GM19240 (cell line): Measurements from ENCODE around the gene MRPL55.
A peak's percentile ranks its signal among the peaks of the same experiment; 100 is the strongest.
"Not testable (repeated sequence)": the region's sequence is repeated elsewhere in the genome, so short reads cannot be mapped to it uniquely, and the experiment has no call there.

Experiments used
- DNase-seq: peaks from one replicate; pipeline ENCODE4 v3.0.0; 2011; ENCODE audit warnings: low spot score; ENCODE audit not compliant: insufficient read length

MRPL55 gene

DNA sequence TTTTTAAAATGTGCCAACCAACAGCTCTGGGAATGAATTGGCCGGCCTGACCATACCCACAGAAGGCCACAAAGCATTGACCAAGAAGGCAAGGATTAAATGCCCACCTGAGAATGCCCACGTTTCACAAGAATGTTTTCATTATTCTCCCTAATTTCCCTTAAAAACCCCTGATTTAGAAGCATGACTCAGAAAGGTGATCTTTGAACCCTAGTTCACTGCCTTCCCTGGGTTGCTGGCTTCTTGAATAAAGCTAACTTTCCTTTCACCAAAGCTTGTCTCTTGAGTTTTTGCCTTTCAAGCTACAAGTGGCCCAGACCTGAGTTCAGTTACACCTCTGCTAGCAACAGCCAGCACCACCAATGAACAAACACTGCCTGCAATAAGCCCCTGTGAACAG is 14.4 kb upstream of the MRPL55 start:
- no peak for DNase-seq

DNA sequence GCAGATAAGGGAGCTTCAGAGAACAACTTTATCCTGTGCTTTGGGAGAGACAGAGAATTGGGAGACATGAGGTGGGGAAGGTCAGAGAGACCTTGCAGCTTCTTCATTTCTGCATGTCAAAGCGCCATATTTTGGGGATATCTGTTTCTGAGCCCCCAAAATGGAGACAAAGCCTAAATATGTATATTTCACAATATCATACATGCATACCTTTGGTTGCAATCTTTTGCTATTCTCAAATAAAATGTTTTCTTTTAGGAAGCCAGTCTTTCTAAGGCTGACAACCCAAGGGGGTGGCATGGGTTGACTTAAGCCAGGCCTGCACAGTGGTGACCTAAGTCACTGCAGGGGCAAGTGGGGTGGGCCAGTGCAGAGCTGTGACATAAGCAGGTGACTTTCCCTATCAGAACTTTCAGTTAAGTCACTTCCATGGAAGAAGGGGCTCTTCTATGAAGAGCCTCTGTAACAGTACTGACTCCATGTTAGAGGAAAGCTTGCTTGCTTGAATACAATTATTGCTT is 13.9 kb upstream of the MRPL55 start:
- no peak for DNase-seq

DNA sequence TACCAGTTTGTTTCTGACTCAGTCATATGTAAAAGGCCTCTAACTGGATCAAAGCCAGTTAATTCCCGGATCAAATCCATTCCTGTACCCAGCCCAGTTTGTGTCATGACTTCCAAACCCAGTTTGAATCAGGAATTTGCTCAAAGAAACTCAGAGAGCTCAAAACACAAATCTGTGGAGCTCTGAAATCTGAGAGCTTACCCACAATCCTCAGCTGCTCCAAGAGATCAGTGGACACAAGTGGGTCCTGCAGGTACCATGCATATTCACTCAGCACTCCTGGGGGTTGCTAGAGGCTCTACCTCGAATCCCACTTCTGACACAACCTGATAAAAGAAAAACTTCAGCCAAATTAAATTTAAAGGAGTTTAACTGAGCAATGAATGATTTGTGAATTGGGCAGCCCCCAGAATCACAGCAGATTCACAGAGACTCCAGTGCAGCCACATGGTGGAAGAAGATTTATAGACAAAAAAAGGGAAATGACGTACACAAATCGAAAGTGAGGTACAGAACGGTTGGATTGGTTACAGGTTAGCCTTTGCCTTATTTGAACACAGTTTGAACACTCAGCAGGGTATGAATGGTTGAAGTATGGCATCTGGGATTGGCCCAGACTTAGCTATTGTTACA is 11.9 kb upstream of the MRPL55 start:
- no peak for DNase-seq

DNA sequence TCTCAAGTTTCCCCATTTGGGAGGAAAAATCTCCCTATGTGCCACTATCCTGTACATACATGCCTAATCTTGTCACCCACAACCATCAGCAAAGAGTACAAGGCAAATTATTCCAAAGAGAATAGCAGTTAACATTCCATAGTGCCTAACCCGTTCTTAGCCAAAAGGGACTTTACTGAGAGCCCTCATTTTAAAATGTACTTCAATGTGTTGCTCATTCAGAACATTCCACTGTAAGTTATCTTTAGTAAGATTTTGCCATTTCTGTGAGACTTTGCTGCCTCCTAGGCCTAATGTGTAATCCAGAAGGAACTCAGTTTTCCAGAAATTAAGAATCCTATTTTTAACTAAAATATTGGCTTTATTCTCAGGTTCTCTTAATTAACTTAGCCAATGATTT is 11.3 kb upstream of the MRPL55 start:
- DNase-seq, result no peak

DNA sequence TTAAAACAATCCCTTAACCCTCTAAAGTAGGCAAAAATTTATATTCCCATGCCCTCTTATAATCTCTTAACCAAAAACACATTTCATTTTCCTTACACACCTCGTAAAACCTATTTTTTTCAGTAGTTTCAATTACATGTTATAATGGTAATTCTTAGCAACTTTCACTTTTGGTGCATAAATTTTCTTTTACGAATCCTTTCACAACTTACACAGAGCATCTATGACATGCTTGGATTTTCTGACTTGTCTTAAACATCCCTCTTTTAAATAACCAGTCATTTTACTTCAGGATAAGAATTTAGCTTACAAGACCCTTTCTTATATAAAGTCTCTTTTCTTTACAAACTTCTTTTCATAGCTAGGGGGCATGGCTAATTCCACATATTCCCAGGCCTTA is 8.9 kb upstream of the MRPL55 start:
- DNase-seq, result no peak

DNA sequence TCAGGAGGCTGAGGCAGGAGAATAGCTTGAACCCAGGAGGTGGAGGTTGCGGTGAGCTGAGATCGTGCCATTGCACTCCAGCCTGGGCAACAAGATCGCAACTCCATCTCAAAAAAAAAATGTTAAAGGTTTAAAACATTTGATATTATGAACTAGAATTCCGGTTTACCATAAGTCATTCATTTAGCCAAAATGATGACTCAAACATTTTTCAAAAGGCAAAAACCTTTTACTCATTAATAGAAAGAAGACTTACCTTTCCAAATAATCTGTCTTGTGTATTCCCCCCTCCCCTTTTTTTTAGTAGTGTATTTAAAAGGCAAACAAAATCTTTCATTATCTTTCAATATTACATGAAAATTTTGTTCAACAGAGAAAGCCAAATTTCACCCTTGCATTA is 8.2 kb upstream of the MRPL55 start:
- no peak for DNase-seq

DNA sequence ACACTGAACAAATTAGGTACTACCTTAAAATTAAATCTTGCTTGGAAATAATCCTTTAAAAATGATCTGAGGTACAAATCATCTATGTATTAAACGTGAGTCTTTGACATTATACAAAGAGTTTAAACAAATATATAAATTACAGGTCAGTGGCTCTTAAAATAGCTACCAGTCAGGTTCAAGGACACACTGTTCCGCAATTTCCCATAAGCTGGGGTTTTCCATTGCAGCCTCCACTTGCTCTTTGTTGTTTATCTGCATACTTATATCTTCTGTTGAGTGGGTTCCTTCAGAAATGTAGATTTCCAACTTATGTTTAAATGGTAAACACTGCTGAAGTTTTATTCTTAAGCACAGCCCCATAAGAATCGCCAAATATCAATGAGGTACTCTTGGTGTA is 5.7 kb upstream of the MRPL55 start:
- DNase-seq, result no peak

DNA sequence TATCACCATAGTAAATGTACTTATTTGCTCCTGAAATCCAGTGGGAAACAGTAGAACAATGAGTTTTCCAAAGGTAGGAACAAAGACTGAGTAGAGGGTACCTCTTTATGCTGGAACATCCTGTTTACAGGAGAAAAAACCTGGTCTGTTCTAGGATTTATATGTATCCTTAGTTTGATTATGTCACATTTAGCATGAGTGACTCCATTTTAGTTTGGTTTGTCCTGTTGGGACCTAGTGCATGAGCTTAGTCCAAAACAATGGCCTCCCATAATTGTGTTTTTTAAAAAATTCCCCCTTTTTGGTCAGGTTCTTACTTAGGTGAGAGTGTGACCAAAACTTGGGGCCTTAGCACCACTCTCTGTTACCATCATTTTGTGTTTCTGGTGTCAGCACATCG is 3.5 kb upstream of the MRPL55 start:
- DNase-seq, result no peak

DNA sequence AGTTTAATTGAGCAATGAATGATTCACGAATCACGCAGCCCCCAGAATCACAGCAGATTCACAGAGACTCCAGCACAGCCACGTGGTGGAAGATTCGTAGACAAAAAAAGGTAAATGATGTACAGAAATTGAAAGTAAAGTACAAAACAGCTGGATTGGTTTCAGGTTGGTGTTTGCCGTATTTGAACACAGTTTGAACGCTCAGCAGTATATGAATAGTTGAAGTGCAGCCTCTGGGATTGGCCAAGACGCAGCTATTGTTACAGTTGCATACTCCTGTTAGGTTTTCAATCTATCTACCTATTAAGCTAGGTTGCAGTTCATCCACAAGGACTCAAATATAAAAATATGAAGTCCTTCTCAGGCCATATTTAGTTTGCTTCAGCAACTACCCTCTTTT is 3.1 kb upstream of the MRPL55 start:
- no peak for DNase-seq

DNA sequence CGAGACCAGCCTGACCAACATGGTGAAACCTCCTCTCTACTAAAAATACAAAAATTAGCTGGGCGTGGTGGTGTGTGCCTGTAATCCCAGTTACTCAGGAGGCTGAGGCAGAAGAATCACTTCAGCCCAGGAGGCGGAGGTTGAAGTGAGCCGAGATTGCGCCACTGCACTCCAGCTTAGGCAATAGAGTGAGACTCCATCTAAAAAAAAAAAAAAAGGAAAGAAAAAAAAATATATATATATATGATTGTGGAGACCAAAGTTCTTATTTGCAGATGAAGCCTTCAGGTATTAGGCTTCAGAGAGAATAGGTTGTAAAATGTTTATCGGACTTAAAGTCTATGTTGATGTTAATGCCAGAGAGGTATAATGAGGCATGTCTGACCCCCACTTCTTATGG is 2.2 kb upstream of the MRPL55 start:
- DNase-seq, result not testable (repeated sequence)

DNA sequence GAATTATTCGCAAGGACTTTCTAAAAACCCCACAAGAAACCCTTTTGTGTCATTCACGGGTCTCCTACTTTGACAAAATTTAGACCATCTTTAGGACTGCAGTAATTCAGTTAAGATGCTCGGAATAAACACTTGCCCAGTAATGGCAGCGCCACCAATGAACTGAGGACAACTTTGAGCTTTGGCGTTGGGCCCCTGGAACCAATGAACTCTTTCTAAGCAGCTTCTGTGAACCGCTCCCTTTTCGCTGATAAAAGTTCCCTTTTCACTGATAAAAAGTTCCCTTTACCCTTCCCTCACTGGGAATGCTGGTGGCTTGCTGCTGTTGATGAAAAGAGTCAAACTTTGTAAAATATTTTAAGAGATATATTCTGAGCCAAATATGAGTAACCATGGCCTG is 1.5 kb upstream of the MRPL55 start:
- DNase-seq, result no peak

DNA sequence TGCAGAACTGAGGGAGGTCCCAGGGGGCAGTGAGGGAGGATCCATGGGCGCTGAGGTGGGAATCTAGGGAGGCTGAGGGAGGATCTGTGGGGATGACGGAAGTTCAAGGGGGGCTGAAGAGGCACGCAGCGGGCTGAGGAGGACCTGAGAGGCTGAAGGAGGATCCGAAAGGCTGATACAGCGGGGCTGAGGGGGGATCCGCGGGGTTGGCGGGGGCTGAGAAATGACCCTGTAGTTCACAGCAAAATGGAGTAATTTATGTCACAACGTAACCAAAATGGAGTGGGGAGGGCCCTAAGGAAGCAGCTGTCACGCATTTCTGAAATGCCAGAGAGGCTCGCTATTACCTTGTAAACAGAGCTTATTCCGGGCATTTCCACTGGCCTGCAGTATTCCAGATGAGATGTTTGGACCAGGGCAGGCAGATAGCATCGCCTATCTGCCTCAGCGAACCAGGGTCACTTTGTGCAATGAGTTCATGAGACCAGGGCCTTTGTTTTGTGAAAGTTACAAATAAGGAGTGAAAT is 926 bp upstream of the MRPL55 start:
- DNase-seq, result no peak

DNA sequence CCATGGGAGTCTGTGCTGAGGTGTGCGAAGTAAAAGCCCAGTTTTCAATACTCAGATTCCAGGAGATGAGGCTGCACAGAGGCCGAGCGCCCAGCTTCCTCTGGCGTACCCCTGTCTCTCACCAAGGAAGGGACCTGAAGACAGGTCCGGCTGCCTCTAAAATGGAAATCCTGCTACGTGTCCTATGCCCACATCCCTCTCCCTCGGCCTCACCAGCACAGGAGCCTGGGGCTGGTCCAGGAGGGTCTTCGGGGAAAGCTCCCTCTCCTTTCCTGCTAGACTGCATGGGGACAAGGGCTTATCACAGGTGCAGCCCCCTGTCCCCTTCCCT is 392 bp downstream of the MRPL55 start:
- DNase-seq, result no peak

DNA sequence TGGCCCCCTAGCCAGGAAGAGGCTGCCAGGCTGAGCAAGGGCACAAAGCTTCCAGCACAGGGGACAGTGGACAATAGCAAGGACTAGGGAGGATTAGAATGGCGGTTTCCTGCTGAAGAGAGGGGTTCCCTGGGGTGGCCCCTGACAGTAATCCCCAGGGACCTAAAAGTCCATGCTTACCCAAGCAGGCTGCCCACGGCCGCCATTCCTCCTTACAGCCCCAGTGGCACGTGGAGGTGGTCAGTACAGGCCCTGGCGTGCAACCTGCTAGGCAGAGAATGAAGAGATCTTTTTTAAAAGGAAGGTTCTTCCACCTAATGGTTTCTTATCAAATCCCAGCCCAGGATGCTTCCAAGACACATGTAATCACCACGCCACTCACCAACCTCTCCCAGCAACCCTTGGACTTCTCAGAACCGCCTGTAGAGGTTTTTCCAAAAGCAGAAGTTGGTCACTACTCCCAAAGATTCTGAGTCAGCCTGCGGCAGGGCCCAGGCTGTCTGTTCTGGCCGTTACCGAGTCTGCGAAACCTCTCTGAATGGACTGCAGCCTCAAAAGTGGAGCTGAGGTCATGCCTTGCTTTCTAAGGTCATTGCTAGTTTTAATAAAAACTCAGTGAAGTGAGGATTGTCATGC is 926 bp downstream of the MRPL55 start:
- DNase-seq, result no peak

DNA sequence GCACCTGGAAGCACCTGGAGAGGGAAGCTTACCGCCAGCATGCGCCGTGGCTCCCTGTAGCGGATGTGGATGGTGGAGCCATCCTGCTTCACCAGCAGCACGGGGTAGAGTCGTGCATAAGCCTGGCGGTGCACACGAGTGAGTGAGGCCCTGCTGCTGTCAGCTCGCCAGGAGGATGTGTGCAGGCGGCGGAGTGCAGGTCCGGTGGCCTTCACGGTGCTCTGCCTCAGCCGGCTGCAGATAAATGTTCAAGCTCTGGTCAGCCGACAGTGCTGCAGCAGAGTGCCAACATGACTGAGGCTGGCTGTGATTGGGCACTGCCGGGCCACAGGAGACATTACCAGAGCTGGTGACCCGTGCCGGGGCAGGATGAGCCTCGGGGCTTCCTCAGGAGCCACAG is 1.5 kb downstream of the MRPL55 start:
- no peak for DNase-seq

DNA sequence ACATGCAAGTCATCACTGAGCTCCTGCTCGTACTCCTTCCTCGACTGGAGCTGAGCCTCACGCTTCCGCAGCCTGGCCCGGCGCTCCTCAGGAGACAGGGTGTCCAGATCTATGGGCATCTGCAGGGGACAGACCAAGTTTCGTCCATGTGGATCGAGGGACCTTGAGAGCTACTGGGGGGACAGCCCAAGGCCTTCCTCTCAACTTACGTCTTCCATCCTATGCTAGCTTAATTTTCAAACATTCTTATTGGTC is 2.4 kb downstream of the MRPL55 start:
- no peak for DNase-seq

DNA sequence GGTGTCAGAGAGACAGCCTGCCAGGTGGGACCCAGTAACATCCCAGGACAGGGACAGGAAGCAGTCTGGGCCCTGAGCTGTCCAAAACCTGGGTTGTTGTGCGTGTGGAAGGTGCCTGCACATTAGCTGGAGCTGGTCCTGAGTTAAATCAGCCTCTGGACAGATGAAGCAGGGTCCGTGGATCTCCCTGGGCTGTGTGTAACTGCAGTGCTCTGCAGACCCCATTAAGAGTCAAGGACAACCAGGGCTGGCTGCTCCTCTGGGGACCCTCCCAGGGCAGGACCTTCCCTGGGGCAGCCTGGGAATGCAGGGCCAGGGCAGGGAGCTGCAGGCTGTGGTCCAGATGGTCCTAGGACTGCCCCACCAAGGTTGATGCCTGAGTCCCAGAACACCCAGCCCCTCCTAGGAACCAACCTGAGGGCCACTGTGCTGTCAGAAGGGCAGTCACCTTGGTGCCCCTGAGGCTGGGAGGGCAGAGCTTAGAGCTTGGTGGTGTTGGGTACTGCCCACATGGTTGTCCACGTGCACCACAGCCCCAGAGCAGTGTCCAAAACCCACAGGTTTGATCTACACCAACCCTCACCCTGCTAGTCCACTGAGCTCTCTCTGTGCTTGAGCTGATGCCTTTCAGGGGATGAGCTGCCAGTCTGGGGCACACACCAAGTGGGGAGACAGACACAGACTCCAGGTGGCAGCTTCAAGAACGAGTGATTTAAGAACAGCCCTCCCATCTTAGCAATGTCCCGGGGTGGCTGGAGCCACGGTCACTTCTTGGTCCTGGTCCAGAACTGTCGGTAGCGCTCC is 2.9 kb downstream of the MRPL55 start:
- no peak for DNase-seq

DNA sequence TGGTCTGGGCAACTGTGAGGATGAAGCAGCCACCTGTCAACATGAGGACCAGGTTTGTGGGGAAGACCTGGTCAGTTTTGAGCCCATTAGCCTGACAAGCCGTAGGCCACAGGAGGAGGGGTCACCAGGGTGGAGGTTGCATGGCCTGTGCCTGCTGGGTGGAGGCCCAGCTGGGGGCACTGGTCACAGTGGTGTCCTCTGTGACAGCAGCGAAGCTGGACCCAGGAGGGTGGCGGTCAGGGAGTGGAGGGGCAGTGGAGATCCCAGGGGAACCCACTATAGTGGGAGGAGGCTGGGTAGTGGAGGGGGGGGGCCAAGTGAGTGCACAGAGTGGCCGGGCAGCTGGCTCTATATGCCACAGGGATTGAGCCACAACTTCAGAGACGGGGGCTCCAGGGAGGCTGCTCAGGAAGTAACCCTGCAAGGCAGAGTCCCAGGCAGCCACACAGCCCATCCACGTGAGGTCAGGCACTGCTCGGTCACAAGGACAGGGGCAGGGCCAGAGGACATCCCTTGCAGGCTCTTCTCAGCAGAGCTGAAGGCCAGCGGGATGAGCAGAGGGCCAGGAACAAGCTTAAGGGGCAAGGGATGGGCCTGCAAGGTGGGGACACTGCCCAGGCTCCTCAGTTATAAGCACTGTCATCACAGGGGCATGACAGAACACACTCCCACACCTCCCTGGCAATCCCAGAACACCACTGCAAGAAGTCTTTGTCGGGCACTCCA is 3.7 kb downstream of the MRPL55 start:
- DNase-seq, result no peak

DNA sequence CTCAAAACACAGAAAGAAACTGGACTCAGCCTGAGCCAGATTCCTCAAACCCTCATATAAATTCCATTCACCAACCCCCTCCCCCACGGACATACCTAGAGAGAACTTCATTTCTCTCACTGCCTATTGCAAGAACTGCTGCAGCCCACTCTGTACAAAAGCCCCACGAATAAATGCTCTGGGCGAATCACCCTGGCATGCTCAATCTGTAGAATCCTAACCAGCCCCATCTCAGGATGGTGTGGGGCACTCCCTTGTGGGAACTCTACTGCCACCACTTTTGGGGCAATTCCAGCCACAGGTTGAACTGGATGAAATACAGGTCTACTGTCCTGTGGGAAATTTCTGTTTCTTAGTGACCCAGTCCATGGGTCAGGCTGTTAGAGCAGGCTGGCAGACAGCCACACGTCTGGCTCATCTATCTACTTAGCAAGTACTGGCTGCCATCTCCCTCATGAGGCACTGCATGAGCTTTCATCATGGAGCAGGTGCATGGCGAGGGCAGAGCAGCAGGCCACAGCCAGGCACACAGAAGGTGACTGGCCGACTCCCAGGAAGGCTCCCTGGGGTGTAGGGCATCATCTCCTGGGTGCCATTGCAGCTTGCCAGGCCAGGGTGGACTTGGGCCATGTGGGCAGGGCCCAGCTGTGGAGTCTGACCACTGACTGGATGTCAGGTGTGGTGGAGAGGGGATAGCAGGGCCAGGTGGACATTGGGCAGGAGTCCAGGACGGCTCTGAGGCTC is 4.4 kb downstream of the MRPL55 start:
- no peak for DNase-seq

DNA sequence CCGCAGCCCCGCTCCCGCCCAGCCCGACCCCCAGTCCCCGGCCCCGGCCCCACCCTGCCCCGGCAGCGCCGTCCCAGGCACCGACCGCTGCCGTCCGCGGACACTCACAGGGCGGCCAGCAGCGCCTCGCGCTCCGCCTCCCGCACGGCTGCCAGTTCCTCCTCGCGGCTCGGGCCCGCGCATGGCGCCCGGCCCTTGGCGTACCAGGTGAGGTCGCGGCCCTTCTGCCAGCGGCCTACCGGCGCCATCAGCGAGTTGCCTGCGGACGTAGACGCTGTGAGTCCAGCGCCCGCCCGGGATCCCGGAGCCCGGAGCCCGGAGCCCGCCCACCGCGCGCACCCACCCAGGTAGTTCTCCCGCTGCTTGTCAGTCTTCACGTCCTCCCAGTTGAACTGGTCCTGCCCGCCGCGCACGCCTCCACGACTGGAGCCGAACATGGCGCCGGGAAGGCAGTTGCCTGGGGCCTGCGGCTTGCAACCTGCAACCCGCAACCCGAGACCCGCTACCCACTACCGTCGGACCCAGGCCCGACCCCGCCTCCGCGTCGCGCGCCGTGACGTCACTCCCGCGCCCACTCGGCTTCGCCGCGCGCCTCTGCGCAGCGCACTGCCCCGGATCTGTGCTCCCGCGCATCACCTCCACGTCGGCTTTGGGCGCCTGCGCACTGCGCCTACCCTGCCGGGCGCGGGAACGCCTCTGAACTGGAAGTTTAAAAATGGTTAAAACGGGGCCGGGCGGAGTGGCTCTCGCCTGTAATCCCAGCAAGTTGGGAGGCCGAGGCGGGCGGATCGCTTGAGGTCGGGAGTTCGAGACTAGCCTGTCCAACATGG is 6.1 kb downstream of the MRPL55 start, which contains the start of gene C1orf35:
Gene C1orf35 (minus strand): TSS at position 535 of the 830 bp plus-strand sequence. CDS start 98 bp downstream, at position 437.
- DNase-seq, result peak; percentile 94
